SK-N-SH (cell line): ENCODE measurements around the gene ILDR1. TPM values are rescaled to one million over a fixed set of nuclear protein-coding genes. Genes with fewer than 3 reads are reported as not detected.

Experiments used
- CTCF ChIA-PET: fragments of 300-600, 350-600 bp; formaldehyde crosslinking; extraction: SDS; loops from one replicate; lab custom pipeline; 2021; lab: Yijun Ruan, JAX
- POLR2A ChIA-PET: fragments of 350-600 bp; sonication (Branson Sonifier 250); formaldehyde crosslinking; extraction: SDS; loops from one replicate; lab custom pipeline; 2020; ENCODE audit warnings: antibody characterized with exemption, inconsistent platforms; lab: Yijun Ruan, JAX
- DNase-seq: peaks from one replicate; pipeline ENCODE4 v3.0.0; 2012
- H2AFZ ChIP-seq: fragments of 200-600 bp; sonication (generic); 2 replicates; pipeline ENCODE4 v1.8.1; 2016; ENCODE audit warnings: antibody characterized with exemption, mild to moderate bottlenecking, low read depth
- H3F3A ChIP-seq: fragments of 200-600 bp; sonication (generic); replicated peaks from 2 replicates; pipeline ENCODE3; 2016; ENCODE audit warnings: antibody characterized with exemption, mild to moderate bottlenecking; ENCODE audit not compliant: insufficient read depth
- H3K27ac ChIP-seq, 2 experiments: fragments of 200-500 bp in 1 of 2; fragments of 200-600 bp in 1 of 2; sonication (Bioruptor generic) in 1 of 2; sonication (generic), shearing (Covaris generic) in 1 of 2; 2 replicates each; pipeline versions ENCODE4 v1.5.1 to v1.6.1; 2014 to 2016; ENCODE audit warnings: low read depth in 2 of 2, inconsistent platforms in 1 of 2, low read length in 1 of 2, mild to moderate bottlenecking in 1 of 2, mixed read lengths in 1 of 2
- H3K27me3 ChIP-seq: fragments of 200-600 bp; sonication (generic), shearing (Covaris generic); 2 replicates; pipeline ENCODE4 v1.6.1; 2016; ENCODE audit warnings: mixed run types; ENCODE audit not compliant: insufficient read depth
- H3K36me3 ChIP-seq, 2 experiments: fragments of 200-500 bp in 1 of 2; fragments of 200-600 bp in 1 of 2; sonication (Bioruptor generic) in 1 of 2; sonication (generic) in 1 of 2; replicated peaks in 1 of 2; 2 replicates each; pipeline versions ENCODE3 to v1.5.1; 2014 to 2016; ENCODE audit warnings: low read length in 1 of 2, mild to moderate bottlenecking in 1 of 2; ENCODE audit not compliant: insufficient read depth in 2 of 2, control insufficient read depth in 1 of 2
- H3K4me1 ChIP-seq, 2 experiments: fragments of 200-500 bp in 1 of 2; fragments of 200-600 bp in 1 of 2; sonication (Bioruptor generic) in 1 of 2; sonication (generic), shearing (Covaris generic) in 1 of 2; 2 replicates each; pipeline versions ENCODE4 v1.5.1 to v1.6.1; 2014 to 2016; ENCODE audit warnings: low read depth in 1 of 2, low read length in 1 of 2, mixed run types in 1 of 2; ENCODE audit not compliant: insufficient read depth in 2 of 2, control insufficient read depth in 1 of 2
- H3K4me2 ChIP-seq: fragments of 200-600 bp; sonication (generic), shearing (Covaris generic); 2 replicates; pipeline ENCODE4 v1.6.1; 2017; ENCODE audit warnings: mixed run types
- H3K4me3 ChIP-seq, 2 experiments: fragments of 200-500 bp in 1 of 2; fragments of 200-600 bp in 1 of 2; sonication (Bioruptor generic) in 1 of 2; sonication (generic), shearing (Covaris generic) in 1 of 2; 2 replicates each; pipeline versions ENCODE4 v1.5.1 to v1.8.1; 2014 to 2016; ENCODE audit warnings: low read depth in 2 of 2, inconsistent platforms in 1 of 2, low read length in 1 of 2, mild to moderate bottlenecking in 1 of 2, mixed read lengths in 1 of 2, moderate library complexity in 1 of 2
- H3K79me2 ChIP-seq: fragments of 200-600 bp; sonication (generic); 2 replicates; pipeline ENCODE4 v1.8.1; 2017; ENCODE audit warnings: mild to moderate bottlenecking; ENCODE audit not compliant: insufficient read depth
- H3K9ac ChIP-seq: fragments of 200-600 bp; sonication (generic); 2 replicates; pipeline ENCODE4 v1.6.1; 2017; ENCODE audit warnings: mixed run types
- H3K9me2 ChIP-seq: fragments of 200-600 bp; sonication (generic); 2 replicates; pipeline ENCODE4 v1.6.1; 2017; ENCODE audit warnings: mixed run types
- H3K9me3 ChIP-seq: fragments of 200-600 bp; sonication (generic); 2 replicates; pipeline ENCODE4 v1.6.1; 2017; ENCODE audit warnings: mixed run types, mild to moderate bottlenecking, moderate library complexity
- H4K20me1 ChIP-seq: fragments of 200-600 bp; sonication (generic); 2 replicates; pipeline ENCODE4 v1.6.1; 2017; ENCODE audit warnings: mild to moderate bottlenecking, mixed run types; ENCODE audit not compliant: insufficient read depth
- FOSL2 ChIP-seq: IDR thresholded peaks from 2 replicates; pipeline ENCODE4 v1.4.0; 2012; ENCODE audit warnings: low read depth, mild to moderate bottlenecking, moderate library complexity, borderline replicate concordance
- MEF2A ChIP-seq: IDR thresholded peaks from 2 replicates; pipeline ENCODE4 v1.4.0; 2012; ENCODE audit warnings: low read depth, borderline replicate concordance
- NFIC ChIP-seq: IDR thresholded peaks from 2 replicates; pipeline ENCODE4 v1.4.0; 2012; ENCODE audit warnings: borderline replicate concordance
- NRF1 ChIP-seq: IDR thresholded peaks from 2 replicates; pipeline ENCODE4 v1.6.1; 2012; ENCODE audit warnings: low read depth, mild to moderate bottlenecking, low read length
- POLR2AphosphoS5 ChIP-seq: IDR thresholded peaks from 2 replicates; pipeline ENCODE4 v1.6.1; 2012; ENCODE audit warnings: low read depth, low read length
- RCOR1 ChIP-seq: fragments of 150-350 bp; IDR thresholded peaks from 2 replicates; pipeline ENCODE4 v1.6.1; 2017; ENCODE audit warnings: antibody characterized with exemption, low read length
- SIN3A ChIP-seq: IDR thresholded peaks from 2 replicates; pipeline ENCODE4 v1.6.1; 2012; ENCODE audit warnings: low read depth, mild to moderate bottlenecking, low read length, moderate library complexity, borderline replicate concordance
- WGBS: methylation state at CpG from one replicate; pipeline ENCODE4 v1.1.6; 2017; ENCODE audit warnings: low lambda C conversion rate; 5-methylcytosine and 5-hydroxymethylcytosine counted together
- polyA plus RNA-seq, 3 experiments: library from polyadenylated mRNA; depleted of rRNA; stranded (reverse); fragments of >200 nt; gene quantifications; 2 replicates each; pipeline ENCODE4 v1.2.3, GENCODE V29; 2012
- TF ChIP-seq, protein P1 (sequence below): fragments of 200-600 bp; sonication (generic); IDR thresholded peaks from 2 replicates; pipeline ENCODE4 v1.6.1; 2017; ENCODE audit warnings: antibody characterized with exemption, mild to moderate bottlenecking, moderate library complexity
- TF ChIP-seq, protein P2 (sequence below): fragments of 150-350 bp; IDR thresholded peaks from 2 replicates; pipeline ENCODE4 v1.6.1; 2017; ENCODE audit warnings: antibody characterized with exemption, low read length, low read depth, borderline replicate concordance

ILDR1 gene
- polyA plus RNA-seq, 1 of the 3 experiments (the other 2 are of a cell fraction), result 0.02 TPM

DNA sequence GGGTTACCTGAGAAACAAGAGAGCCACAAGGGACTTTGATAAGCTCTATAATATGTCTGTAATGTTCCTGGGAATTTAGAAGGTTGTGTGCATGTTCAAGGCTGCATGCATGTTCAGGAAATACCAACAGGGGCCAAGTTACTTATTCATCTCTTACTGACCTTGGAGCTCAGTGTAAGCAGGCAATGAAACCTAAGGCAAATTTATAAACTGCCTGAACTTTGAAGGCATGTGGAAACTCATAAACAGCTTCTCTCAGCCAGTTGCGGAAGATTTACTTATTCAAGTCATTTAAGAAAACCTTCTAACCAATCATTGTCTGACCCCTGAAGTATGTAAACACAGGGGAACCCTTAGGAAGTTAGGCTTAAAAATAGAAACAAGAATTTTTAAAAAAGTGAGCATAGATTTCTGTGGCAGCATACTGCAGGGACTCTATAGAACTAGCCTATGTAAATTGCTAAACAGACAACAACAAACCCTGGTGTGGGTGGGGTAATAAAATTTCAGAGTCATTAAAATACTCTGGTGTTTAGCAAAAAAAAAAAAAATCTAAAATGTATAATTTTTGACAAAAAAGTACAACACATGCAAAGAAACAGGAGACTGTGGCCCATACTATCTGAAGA lies 70.6 kb downstream of the ILDR1 start (continued):
- TF ChIP-seq, protein P1, sequence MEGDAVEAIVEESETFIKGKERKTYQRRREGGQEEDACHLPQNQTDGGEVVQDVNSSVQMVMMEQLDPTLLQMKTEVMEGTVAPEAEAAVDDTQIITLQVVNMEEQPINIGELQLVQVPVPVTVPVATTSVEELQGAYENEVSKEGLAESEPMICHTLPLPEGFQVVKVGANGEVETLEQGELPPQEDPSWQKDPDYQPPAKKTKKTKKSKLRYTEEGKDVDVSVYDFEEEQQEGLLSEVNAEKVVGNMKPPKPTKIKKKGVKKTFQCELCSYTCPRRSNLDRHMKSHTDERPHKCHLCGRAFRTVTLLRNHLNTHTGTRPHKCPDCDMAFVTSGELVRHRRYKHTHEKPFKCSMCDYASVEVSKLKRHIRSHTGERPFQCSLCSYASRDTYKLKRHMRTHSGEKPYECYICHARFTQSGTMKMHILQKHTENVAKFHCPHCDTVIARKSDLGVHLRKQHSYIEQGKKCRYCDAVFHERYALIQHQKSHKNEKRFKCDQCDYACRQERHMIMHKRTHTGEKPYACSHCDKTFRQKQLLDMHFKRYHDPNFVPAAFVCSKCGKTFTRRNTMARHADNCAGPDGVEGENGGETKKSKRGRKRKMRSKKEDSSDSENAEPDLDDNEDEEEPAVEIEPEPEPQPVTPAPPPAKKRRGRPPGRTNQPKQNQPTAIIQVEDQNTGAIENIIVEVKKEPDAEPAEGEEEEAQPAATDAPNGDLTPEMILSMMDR, result no peak
- TF ChIP-seq POLR2AphosphoS5, result no peak
- TF ChIP-seq, protein P2, sequence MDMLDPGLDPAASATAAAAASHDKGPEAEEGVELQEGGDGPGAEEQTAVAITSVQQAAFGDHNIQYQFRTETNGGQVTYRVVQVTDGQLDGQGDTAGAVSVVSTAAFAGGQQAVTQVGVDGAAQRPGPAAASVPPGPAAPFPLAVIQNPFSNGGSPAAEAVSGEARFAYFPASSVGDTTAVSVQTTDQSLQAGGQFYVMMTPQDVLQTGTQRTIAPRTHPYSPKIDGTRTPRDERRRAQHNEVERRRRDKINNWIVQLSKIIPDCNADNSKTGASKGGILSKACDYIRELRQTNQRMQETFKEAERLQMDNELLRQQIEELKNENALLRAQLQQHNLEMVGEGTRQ, result no peak
- TF ChIP-seq, all 33 proteins: peak for 0

DNA sequence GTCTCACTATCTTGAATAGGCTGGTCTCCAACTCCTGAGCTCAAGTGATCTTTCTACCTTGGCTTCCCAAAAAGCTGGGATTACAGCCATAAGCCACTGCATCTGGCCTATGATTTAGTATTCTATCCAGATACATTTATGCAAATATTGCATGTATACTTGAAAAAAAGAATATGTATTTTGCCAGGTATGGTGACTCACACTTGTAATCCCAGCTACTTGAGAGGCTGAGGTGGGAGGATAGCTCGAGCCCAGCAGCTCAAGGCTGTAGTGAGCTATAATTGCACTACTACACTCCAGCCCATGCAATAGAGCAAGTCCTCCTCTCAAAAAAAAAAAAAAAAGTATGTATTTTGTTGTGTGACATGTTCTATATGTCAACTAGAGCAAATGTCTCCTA lies 73.4 kb downstream of the ILDR1 start:
- WGBS, result 15% methylated on average over 1 of the region's 1 CpG
- no peaks in the 10 kb centered on the region for H3K27me3 ChIP-seq
- no peak for DNase-seq
- H3K9me2 ChIP-seq, result no peaks in the 10 kb centered on the region
- H3K36me3 ChIP-seq, result no peaks in the 10 kb centered on the region
- no peak overlapping the region for H3K4me2 ChIP-seq
- H3K27ac ChIP-seq, result no peak overlapping the region
- no peak overlapping the region for H3K4me3 ChIP-seq
- TF ChIP-seq MEF2A (no peak), FOSL2 (no peak)
- H4K20me1 ChIP-seq, result no peaks in the 10 kb centered on the region
- H3K79me2 ChIP-seq, result no peaks in the 10 kb centered on the region
- peaks cover 5% of the 10 kb centered on the region; the same call in 1 of the 2 replicates for H3K9me3 ChIP-seq
- H2AFZ ChIP-seq, result no peak overlapping the region
- no peaks in the 10 kb centered on the region for H3K4me1 ChIP-seq
- POLR2A ChIA-PET, result no interaction called here
- H3F3A ChIP-seq, result no peaks in the 10 kb centered on the region
- CTCF ChIA-PET, result interaction anchor here (1.0 kb wide), 1 partner anchor 47 kb away, joined by 3 read pairs; no protein-coding TSS in a partner anchor
- no peak overlapping the region for H3K9ac ChIP-seq

DNA sequence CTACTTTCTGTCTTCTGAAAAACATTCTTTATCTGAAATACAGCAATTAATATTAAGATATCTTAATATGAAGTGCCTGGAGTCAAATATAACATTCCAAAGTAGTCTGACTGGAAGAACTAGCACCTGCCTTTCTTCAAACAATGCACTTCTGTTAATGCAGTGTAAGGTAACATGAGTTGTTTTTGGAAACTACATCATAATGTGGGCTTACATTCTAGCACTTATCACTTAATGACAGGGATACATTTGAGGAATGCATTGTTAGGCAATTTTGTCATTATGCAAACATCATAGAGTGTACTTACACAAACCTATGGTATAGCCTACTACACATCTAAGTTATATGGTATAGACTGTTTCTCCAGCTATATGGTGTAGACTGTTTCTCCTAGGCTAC lies 78.6 kb downstream of the ILDR1 start:
- H3K9me2 ChIP-seq, result no peaks in the 10 kb centered on the region
- no peak overlapping the region for H3K27ac ChIP-seq
- H3K9me3 ChIP-seq, result no peaks in the 10 kb centered on the region
- no peak overlapping the region for H3K4me2 ChIP-seq
- no peaks in the 10 kb centered on the region for H4K20me1 ChIP-seq
- CTCF ChIA-PET, result interaction anchor here (0.6 to 0.7 kb wide), 2 partner anchors 145 to 731 kb away, joined by 3 read pairs; no protein-coding TSS in a partner anchor
- TF ChIP-seq MEF2A (no peak), NRF1 (no peak), SIN3A (no peak), RCOR1 (no peak), NFIC (no peak)
- TF ChIP-seq, all 33 proteins: peak for 0
- no peaks in the 10 kb centered on the region for H3K27me3 ChIP-seq
- H3K4me3 ChIP-seq, result no peak overlapping the region
- no peak for DNase-seq
- H3F3A ChIP-seq, result no peaks in the 10 kb centered on the region
- POLR2A ChIA-PET, result no interaction called here
- no peaks in the 10 kb centered on the region for H3K79me2 ChIP-seq
- H2AFZ ChIP-seq, result no peak overlapping the region
- H3K36me3 ChIP-seq, result no peaks in the 10 kb centered on the region
- no peaks in the 10 kb centered on the region for H3K4me1 ChIP-seq
- H3K9ac ChIP-seq, result no peak overlapping the region
